A375 (cell line): ENCODE measurements around the gene TDRD7. TPM values are rescaled to one million over a fixed set of nuclear protein-coding genes. Genes with fewer than 3 reads are reported as not detected.

ENCODE experiments used
- small RNA-seq: library from RNA; depleted of rRNA; stranded (forward); fragments of <200 nt; gene quantifications from one replicate; pipeline ENCODE3, GENCODE V24; 2014
- total RNA-seq: library from RNA; depleted of rRNA; stranded (reverse); fragments of >200 nt; shearing (Covaris generic); gene quantifications from 2 replicates; pipeline ENCODE4 v1.2.3, GENCODE V29; 2014; rRNA removed

Gene TDRD7, protein sequence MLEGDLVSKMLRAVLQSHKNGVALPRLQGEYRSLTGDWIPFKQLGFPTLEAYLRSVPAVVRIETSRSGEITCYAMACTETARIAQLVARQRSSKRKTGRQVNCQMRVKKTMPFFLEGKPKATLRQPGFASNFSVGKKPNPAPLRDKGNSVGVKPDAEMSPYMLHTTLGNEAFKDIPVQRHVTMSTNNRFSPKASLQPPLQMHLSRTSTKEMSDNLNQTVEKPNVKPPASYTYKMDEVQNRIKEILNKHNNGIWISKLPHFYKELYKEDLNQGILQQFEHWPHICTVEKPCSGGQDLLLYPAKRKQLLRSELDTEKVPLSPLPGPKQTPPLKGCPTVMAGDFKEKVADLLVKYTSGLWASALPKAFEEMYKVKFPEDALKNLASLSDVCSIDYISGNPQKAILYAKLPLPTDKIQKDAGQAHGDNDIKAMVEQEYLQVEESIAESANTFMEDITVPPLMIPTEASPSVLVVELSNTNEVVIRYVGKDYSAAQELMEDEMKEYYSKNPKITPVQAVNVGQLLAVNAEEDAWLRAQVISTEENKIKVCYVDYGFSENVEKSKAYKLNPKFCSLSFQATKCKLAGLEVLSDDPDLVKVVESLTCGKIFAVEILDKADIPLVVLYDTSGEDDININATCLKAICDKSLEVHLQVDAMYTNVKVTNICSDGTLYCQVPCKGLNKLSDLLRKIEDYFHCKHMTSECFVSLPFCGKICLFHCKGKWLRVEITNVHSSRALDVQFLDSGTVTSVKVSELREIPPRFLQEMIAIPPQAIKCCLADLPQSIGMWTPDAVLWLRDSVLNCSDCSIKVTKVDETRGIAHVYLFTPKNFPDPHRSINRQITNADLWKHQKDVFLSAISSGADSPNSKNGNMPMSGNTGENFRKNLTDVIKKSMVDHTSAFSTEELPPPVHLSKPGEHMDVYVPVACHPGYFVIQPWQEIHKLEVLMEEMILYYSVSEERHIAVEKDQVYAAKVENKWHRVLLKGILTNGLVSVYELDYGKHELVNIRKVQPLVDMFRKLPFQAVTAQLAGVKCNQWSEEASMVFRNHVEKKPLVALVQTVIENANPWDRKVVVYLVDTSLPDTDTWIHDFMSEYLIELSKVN
- total RNA-seq, result 3.6 and 4.7 TPM in 2 replicates

GRCh38 chr9:97411789-97412625 is at the start of gene TDRD7:
Gene TDRD7, plus strand, starts transcription at chr9:97412096. Its CDS starts 16,370 bp downstream, at chr9:97428466.

GRCh38 chr9:97501177-97501971 is 89.5 kb downstream of the TDRD7 start, which contains the start of gene TMOD1:
Gene TMOD1, plus strand, starts transcription at chr9:97501666. Its CDS starts 22,523 bp downstream, at chr9:97524189.

Small RNA genes within 50 kb of the gene (small RNA-seq; reads per million reads assigned to genes)
- not detected for gene MIR1302-8

Other genes with a start within 250 kb of the TDRD7 start
- 4.6 and 5.4 TPM in 2 replicates for gene CCDC180, start 104.4 kb upstream of the TDRD7 start, total RNA-seq
- 0.04 TPM in 1 of 2 replicates, not detected in the other for gene TMOD1, start 89.6 kb downstream of the TDRD7 start, total RNA-seq
- gene TSTD2, start 221.3 kb downstream of the TDRD7 start, total RNA-seq, result 17.0 and 17.4 TPM in 2 replicates
- 48.8 and 51.0 TPM in 2 replicates for gene NCBP1, start 221.7 kb downstream of the TDRD7 start, total RNA-seq